HG03175 (cell line): Measurements from ENCODE around the gene CBLB.
A peak's percentile ranks its signal among the peaks of the same experiment; 100 is the strongest.
"Not testable (repeated sequence)": the region's sequence is repeated elsewhere in the genome, so short reads cannot be mapped to it uniquely, and the experiment has no call there.

ENCODE experiments used
- ATAC-seq: cut with Tn5 transposase; IDR thresholded peaks from one replicate; pipeline ENCODE4 v1.9.1; 2021; ENCODE audit warnings: mild to moderate bottlenecking, moderate library complexity; ENCODE audit not compliant: unreplicated experiment

Gene CBLB

DNA sequence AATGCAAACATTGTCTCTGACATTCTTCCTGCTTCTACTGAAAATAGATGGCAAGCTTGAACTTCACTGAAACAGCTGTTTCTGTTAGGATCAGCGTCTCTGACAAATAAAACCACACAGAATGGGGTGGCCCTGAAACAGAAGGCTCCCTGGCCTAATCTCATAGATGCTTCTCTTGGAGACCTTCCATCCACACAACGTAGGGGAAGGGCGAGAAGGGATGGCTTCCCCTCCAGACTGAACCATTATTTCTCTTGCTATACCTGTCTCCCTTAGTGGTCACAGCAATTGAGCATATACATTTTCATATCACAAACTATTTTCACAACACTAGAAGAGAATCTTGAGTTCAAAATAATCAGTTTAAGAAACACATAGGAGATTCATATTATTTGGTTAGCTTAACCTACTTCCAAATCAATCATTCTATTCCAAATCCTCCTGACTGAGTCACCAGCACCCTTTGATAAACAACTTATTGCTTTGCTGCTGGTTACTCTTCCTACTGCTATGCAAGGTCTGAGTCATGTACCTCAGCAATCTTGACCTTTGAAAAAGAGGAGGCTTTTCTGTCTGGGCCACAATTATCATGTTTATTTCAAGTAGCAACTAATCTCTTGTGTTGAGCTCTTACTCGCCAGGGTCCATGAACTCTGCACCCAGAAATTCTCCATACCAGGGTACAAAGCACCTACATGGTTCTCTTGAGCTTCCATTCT lies 45.5 kb downstream of the CBLB start:
- no peak for ATAC-seq

GRCh38 chr3:105822171-105823123 lies 46.4 kb downstream of the CBLB start:
- ATAC-seq = peak; percentile 38

DNA sequence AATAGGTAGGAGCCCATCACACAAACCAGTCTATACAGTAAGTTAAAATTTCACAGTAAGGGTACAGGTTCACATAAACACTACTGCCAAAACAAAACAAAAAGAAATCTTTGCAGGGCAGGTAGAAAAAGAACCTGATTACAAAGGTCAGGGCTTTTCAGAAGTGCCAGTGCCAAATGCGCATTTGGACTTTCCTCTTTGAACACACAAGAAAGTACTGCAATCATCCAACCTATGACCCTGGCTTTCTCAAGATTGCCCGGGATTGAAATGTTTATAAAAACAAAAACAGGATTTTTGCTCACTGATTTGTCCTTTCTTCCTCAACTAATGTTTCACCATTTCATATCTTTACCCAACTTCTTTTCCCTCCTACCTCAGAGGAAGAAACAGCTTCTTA lies 47.4 kb downstream of the CBLB start:
- ATAC-seq = no peak

DNA sequence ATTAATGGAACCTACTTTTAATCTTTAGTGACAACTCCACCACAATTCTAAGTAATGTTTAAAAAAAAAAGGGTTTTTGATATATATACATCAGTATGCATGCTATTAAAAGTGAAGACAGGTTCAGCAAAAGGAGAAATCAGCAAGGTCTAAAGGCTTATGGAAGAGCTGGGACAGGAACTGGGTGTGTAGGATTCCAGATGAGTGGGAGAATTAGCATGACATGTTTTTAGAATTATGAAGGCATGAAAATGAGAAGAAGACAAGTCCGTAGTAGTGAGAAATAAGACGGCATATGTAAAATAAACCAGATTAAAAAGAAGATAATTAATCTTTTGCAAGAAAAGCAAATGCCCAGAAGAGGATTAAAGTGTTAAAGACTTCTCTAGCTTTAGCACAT lies 52.0 kb downstream of the CBLB start:
- no peak for ATAC-seq

- not testable (repeated sequence) for ATAC-seq
Observed at GRCh38 chr3:105815331-105815730, 53.5 kb downstream of the CBLB start.

GRCh38 chr3:105813710-105814109 lies 55.1 kb downstream of the CBLB start:
- ATAC-seq = no peak

GRCh38 chr3:105812194-105812586 lies 56.6 kb downstream of the CBLB start:
- no peak for ATAC-seq

DNA sequence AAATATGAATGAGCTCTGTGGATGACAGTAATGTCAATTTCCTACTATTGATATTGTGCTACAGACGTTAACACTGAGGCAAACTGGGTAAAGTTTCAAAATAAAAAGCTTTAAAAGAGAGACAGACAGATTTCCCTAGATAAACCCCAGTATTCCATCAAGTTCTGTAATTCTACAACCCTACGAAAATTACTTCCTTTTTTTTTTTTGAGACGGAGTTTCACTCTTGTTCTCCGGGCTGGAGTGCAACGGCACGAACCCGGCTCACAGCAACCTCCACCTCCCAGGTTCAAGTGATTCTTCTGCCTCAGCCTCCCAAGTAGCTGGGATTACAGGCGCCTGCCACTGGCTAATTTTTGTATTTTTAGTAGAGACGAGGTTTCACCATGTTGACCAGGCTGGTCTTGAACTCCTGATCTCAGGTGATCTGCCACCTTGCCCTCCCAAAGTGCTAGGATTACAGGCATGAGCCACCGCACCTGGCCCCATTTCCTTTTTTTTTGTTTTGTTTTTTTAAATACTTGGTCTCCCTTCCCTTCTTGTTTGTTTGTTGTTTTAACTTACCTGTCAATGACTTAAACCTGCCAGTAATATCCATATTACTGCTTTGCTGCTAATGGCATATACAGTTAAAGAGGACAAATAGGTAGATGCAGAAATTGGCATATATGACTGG lies 57.2 kb downstream of the CBLB start:
- ATAC-seq = no peak

DNA sequence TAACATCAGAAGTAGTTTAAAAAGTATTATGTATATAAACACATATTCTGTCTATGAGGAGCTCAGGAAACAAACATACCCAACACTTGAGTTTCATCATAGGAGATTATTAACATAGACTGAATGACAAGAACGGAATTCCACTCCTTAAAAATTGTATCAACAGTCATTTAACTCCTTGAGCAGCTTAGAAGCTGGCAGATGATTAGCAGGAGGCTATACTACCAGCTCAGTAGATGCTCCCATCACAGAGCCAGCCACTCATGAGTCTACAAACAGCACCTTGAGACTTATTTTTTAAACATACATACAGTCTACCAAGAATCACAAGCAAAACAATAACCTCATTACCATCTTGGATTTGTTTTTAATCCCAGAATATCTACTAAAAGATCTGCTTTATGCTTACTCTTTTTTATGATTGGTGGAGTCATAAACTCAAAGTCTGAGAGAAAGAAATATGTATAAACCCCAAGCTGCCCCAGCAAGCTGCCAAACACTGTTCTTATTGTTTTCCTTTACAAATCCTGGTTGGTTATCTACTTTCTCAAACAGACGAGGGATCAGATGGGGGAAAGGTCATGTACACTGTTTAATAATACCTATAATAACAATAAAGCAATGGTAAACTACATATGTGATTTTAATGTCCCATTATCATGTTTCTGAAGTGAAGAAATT lies 59.5 kb downstream of the CBLB start:
- no peak for ATAC-seq

DNA sequence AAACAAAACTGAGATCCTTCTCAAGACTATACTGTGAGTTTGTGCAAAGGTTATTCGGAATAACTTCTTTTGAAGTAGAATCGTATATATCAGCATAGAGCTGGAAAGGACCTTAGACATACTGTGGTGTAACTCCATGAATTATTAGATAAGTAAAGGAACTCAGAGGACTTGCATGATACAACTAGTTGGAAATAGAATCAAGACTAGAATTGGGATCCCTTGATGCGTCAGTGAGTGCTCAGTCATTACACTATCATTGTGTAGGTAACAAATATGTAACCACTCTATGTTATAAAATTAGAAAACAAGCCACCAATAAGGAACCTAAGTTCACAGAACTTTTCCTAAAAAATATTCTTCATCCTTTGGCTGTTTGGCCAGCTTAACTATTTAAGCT lies 61.1 kb downstream of the CBLB start:
- no peak for ATAC-seq

GRCh38 chr3:105807146-105807545 lies 61.7 kb downstream of the CBLB start:
- ATAC-seq = no peak

DNA sequence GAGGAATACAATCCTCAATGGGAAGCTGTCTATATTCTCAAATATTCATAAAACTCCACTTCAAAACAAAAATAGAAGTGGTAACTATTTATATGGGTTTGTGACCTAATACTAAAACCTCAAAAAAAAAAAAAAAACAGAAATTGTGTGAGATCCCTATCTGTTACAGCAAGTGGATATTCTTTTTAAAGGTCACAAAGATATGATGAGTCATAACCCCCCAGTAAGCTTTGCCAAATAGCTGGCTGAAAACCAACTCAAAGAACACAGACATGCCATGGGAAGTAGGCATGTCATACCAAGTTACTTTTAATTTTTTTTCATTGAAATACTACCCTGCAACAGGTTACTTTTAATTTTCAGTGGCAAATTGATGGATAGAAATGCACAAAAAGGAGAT lies 62.5 kb downstream of the CBLB start:
- no peak for ATAC-seq

DNA sequence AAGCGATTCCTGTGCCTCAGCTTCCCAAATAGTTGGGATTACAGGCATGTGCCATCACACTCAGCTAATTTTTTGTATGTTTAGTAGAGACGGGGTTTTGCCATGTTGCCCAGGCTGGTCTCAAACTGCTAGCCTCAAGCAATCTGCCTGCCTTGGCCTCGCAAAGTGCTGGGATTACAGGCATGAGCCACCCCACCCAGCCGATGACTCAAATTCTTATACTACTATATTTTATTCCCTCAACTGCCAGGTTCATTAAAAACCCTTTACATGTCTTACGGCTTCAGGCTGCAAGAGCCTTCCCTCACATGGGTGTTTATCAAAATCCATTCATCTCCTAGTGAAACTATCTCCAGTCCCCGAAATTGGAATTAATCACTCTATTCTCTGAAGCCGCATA lies 63.4 kb downstream of the CBLB start:
- no peak for ATAC-seq

DNA sequence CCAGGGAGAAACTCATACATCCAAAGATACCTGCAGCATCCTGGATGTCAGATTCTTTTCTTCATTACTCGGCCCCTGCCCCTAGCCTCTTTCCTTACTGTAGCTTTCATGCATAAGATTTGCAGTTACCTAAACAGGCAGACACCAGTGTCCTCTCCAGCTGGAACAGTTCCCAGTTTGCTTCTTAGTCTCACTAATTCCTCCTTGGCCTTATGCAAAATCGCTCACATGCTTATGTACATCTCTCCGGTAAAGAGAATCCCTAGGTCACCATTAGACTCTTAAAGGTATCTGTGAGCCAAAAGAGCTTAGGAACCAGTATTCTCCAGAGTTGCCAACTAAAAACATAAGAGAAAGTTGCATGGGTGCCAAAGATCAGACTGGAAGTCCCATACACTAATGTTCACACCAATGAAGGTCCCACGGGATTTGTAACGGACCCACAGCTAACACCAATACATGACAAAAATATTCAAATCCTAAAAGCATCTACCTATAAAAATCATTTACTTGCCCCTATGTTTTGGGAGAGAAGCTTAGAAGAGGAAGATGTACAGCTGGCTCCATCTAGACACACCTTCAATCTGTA lies 66.6 kb downstream of the CBLB start:
- no peak for ATAC-seq

DNA sequence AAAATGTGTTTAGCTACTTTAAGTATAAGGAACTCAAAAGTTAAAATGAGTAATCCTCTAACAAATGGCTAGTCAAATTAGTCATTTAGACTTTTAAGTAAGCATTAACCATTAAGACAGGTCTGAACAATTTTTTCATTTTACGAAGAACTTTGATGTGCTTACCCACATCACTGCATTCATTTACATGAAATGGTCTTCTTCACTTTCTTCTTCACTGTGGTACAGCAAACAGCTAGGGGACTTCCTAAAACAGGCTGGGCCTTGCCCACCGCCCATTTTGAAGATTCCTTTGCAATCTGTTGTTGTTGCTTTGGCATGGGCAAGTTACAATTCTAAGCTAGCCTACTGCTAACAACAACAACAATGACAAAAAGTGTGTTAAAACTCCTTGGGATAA lies 67.4 kb downstream of the CBLB start:
- ATAC-seq = no peak

- ATAC-seq = no peak
Observed at GRCh38 chr3:105800320-105800719, 68.5 kb downstream of the CBLB start.

DNA sequence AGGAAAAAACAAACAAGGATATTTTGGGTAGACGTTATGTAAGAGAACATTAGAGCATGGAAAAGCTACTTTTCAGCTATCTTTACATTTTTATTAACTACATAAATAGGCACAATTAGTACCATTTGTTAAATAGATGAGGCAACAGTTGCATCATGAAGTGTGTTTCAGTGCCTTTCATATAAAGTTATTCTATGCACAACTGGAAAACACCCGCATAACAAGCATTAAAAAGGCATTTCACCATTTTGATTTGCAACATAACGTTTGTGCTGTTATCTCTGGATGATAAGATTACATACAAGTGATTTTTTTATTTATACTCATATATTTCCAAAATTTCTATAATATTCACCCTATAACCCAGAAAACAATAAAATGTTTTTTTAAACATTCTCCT lies 69.5 kb downstream of the CBLB start:
- no peak for ATAC-seq

DNA sequence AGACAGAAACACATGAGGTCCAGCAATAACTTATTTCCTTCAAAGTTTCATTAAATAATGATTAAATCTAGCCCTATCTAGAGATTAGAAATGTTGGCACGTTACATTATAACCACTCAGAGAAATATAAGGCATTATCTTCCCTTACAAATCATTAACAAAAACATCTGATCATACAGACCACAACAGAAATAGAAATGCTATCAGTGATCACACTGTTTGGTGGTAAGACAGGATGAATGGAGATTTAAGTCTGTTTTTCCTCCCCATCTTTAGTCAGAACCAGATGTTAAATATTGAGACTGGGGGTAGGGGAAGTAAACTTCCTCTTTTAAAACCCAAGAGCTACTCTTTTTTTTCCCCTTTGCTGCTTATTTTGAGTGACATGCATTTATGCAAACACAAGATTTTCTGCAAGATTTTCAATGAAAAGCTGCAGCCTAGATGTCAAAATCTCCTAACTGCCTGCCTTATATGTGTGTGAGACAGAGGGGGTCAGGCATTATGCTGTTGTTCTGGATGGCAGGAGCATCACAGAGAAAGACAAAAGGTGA lies 70.4 kb downstream of the CBLB start:
- ATAC-seq = peak; percentile 88

GRCh38 chr3:105793040-105793439 lies 75.8 kb downstream of the CBLB start:
- ATAC-seq = no peak
